GM12878 (cell line): ENCODE data around the gene SNX32. TPM values are rescaled to one million over a fixed set of nuclear protein-coding genes. Genes with fewer than 3 reads are reported as not detected.

Experiments used
- ATF7 ChIP-seq: fragments of 450-650 bp; IDR thresholded peaks from 2 replicates; pipeline ENCODE4 v1.6.1; 2016; ENCODE audit warnings: low read depth, mild to moderate bottlenecking
- BMI1 ChIP-seq: fragments of 450-650 bp; IDR thresholded peaks from 2 replicates; pipeline ENCODE4 v1.6.1; 2016; ENCODE audit warnings: mild to moderate bottlenecking, moderate library complexity, borderline replicate concordance
- CBX3 ChIP-seq: fragments of 200-600 bp; sonication (generic); IDR thresholded peaks from 2 replicates; pipeline ENCODE4 v1.6.1; 2016; ENCODE audit warnings: low read depth, borderline replicate concordance
- CHD4 ChIP-seq: fragments of 200-600 bp; sonication (generic); IDR thresholded peaks from 2 replicates; pipeline ENCODE4 v1.6.1; 2016; ENCODE audit warnings: mild to moderate bottlenecking
- FOXM1 ChIP-seq: IDR thresholded peaks from 2 replicates; pipeline ENCODE4 v1.6.1; 2012; ENCODE audit warnings: low read depth, mild to moderate bottlenecking, inconsistent platforms, low read length, moderate library complexity
- KDM1A ChIP-seq: fragments of 200-600 bp; sonication (generic); IDR thresholded peaks from 2 replicates; pipeline ENCODE4 v1.6.1; 2016; ENCODE audit warnings: borderline replicate concordance
- NFIC ChIP-seq: IDR thresholded peaks from 2 replicates; pipeline ENCODE4 v1.6.1; 2012; ENCODE audit warnings: low read depth, mild to moderate bottlenecking, inconsistent platforms, low read length, moderate library complexity
- NRF1 ChIP-seq: conservative IDR thresholded peaks from 2 replicates; pipeline ENCODE4 v1.6.1; 2011; ENCODE audit warnings: mild to moderate bottlenecking, low read depth, low read length, improper control_type of control experiment
- POLR2AphosphoS5 ChIP-seq: IDR thresholded peaks from 2 replicates; pipeline ENCODE4 v1.6.1; 2011; ENCODE audit warnings: mild to moderate bottlenecking, low read length, inconsistent platforms
- SMAD5 ChIP-seq: IDR thresholded peaks from 2 replicates; pipeline ENCODE4 v1.6.1; 2016; ENCODE audit warnings: antibody characterized with exemption, low read depth
- SRF ChIP-seq, 2 experiments: IDR thresholded peaks; 2 replicates each; pipeline ENCODE4 v1.6.1; 2011; ENCODE audit warnings: low read depth in 2 of 2, low read length in 2 of 2, mild to moderate bottlenecking in 1 of 2, moderate library complexity in 1 of 2
- WRNIP1 ChIP-seq: IDR thresholded peaks from 2 replicates; pipeline ENCODE4 v1.6.1; 2011; ENCODE audit warnings: low read depth, low read length, improper control_type of control experiment, borderline replicate concordance
- polyA plus RNA-seq, 11 experiments: library from polyadenylated mRNA; depleted of rRNA in 4 of 11; unstranded in 6 of 11; stranded (reverse) in 5 of 11; fragments of >200 nt; fragmentation: Nextera tagmentation in 4 of 11; fragmentation: Illumina TruSeq in 1 of 11; extraction: Ambion mirVana in 4 of 11; extraction: Trizol in 1 of 11; gene quantifications; 1 replicate in 1 of 11; 2 replicates in 10 of 11; pipeline versions ENCODE4 v1.2.1 to v1.2.3, GENCODE V29; 2011 to 2016; ENCODE audit warnings: inconsistent platforms in 2 of 11, missing spikeins in 2 of 11, low read depth in 1 of 11
- total RNA-seq, 4 experiments: library from RNA; depleted of rRNA in 3 of 4; stranded (reverse); fragments of >200 nt in 3 of 4; fragmentation: Illumina TruSeq in 1 of 4; extraction: Trizol in 1 of 4; gene quantifications; 2 replicates each; pipeline versions ENCODE4 v1.2.1 to v1.2.3, GENCODE V29; 2013 to 2021
- TF ChIP-seq, protein P1 (sequence below): fragments of 450-650 bp; formaldehyde crosslinking; IDR thresholded peaks from 2 replicates; pipeline ENCODE4 v1.4.0; 2020; ENCODE audit warnings: mild to moderate bottlenecking, moderate library complexity
- TF ChIP-seq, protein P2 (sequence below): fragments of 450-650 bp; IDR thresholded peaks from 2 replicates; pipeline ENCODE4 v1.6.1; 2017; ENCODE audit warnings: mild to moderate bottlenecking
- TF ChIP-seq, protein P3 (sequence below), 3 experiments: IDR thresholded peaks in 2 of 3; conservative IDR thresholded peaks in 1 of 3; 2 replicates each; pipeline ENCODE4 v1.5.1; 2011; ENCODE audit warnings: low read depth in 3 of 3, low read length in 3 of 3, mild to moderate bottlenecking in 3 of 3, control low read depth in 2 of 3, moderate library complexity in 2 of 3, inconsistent platforms in 1 of 3, mixed read lengths in 1 of 3; ENCODE audit not compliant: control insufficient read depth in 2 of 3, insufficient read depth in 1 of 3; ENCODE audit errors: extremely low read depth in 1 of 3
- TF ChIP-seq, protein P4 (sequence below): fragments of 450-650 bp; IDR thresholded peaks from 2 replicates; pipeline ENCODE4 v1.6.1; 2018; ENCODE audit warnings: borderline replicate concordance, mild to moderate bottlenecking; ENCODE audit not compliant: partially characterized antibody

Gene SNX32
- total and polyA plus RNA-seq, 10 of the 15 experiments (the other 5 are each of a cell fraction or from before 2014, with no cell fraction given), result 0.04 to 1.5 (median 0.11) TPM; not detected in 1

DNA sequence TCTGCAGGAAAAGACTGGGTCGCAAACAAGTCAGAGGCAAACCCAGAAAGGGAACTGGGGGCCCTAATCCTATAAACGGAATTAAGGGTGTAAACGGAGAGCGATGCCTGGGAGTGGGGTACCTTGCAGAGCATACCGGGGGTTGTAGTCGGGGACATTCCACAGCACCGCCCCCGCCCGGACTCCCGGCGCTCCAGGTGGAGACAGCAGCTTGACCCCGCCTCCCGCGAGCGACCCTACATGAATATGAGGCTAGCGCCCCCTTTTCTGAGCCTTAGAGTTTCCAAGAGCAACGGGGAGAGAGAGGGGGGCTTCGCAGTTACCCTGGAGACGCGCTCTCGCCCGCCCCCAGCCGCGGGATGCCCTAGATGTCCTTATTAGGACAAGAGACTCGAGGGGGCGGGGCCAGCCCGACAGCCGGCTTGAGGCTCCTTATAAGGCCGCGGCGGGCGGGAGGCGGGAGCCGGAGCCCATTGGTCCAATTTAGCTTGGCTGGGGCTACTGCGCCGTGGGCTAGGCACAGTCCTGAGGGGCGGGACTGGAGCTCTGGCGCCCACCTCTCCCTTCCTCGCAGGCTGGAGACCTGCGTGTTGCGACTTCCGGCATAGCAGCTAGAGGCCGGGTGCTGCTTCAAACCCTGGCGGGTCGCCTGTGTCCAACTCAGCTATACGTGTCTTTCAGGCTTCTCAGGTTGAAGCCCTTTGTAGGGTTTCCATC lies 25.5 kb downstream of the SNX32 start (continued):
- no peak for TF ChIP-seq WRNIP1
- peak; percentile 99 for TF ChIP-seq POLR2AphosphoS5
- peak; percentile 95 to 99 for TF ChIP-seq SRF (IDR thresholded peaks at IDR 0.05; ENCODE audit: low read depth in 2 of 2, low read length in 2 of 2)
- TF ChIP-seq NFIC, result no peak
- TF ChIP-seq, protein P1, sequence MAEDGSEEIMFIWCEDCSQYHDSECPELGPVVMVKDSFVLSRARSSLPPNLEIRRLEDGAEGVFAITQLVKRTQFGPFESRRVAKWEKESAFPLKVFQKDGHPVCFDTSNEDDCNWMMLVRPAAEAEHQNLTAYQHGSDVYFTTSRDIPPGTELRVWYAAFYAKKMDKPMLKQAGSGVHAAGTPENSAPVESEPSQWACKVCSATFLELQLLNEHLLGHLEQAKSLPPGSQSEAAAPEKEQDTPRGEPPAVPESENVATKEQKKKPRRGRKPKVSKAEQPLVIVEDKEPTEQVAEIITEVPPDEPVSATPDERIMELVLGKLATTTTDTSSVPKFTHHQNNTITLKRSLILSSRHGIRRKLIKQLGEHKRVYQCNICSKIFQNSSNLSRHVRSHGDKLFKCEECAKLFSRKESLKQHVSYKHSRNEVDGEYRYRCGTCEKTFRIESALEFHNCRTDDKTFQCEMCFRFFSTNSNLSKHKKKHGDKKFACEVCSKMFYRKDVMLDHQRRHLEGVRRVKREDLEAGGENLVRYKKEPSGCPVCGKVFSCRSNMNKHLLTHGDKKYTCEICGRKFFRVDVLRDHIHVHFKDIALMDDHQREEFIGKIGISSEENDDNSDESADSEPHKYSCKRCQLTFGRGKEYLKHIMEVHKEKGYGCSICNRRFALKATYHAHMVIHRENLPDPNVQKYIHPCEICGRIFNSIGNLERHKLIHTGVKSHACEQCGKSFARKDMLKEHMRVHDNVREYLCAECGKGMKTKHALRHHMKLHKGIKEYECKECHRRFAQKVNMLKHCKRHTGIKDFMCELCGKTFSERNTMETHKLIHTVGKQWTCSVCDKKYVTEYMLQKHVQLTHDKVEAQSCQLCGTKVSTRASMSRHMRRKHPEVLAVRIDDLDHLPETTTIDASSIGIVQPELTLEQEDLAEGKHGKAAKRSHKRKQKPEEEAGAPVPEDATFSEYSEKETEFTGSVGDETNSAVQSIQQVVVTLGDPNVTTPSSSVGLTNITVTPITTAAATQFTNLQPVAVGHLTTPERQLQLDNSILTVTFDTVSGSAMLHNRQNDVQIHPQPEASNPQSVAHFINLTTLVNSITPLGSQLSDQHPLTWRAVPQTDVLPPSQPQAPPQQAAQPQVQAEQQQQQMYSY (CRISPR knock-in tag), result no peak
- TF ChIP-seq, protein P2, sequence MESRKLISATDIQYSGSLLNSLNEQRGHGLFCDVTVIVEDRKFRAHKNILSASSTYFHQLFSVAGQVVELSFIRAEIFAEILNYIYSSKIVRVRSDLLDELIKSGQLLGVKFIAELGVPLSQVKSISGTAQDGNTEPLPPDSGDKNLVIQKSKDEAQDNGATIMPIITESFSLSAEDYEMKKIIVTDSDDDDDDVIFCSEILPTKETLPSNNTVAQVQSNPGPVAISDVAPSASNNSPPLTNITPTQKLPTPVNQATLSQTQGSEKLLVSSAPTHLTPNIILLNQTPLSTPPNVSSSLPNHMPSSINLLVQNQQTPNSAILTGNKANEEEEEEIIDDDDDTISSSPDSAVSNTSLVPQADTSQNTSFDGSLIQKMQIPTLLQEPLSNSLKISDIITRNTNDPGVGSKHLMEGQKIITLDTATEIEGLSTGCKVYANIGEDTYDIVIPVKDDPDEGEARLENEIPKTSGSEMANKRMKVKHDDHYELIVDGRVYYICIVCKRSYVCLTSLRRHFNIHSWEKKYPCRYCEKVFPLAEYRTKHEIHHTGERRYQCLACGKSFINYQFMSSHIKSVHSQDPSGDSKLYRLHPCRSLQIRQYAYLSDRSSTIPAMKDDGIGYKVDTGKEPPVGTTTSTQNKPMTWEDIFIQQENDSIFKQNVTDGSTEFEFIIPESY, result no peak
- peak; percentile 91 for TF ChIP-seq SMAD5
- TF ChIP-seq ATF7, result no peak
- peak; percentile 72 for TF ChIP-seq BMI1
- TF ChIP-seq, protein P3, sequence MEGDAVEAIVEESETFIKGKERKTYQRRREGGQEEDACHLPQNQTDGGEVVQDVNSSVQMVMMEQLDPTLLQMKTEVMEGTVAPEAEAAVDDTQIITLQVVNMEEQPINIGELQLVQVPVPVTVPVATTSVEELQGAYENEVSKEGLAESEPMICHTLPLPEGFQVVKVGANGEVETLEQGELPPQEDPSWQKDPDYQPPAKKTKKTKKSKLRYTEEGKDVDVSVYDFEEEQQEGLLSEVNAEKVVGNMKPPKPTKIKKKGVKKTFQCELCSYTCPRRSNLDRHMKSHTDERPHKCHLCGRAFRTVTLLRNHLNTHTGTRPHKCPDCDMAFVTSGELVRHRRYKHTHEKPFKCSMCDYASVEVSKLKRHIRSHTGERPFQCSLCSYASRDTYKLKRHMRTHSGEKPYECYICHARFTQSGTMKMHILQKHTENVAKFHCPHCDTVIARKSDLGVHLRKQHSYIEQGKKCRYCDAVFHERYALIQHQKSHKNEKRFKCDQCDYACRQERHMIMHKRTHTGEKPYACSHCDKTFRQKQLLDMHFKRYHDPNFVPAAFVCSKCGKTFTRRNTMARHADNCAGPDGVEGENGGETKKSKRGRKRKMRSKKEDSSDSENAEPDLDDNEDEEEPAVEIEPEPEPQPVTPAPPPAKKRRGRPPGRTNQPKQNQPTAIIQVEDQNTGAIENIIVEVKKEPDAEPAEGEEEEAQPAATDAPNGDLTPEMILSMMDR (IDR thresholded peaks at IDR 0.05 in 2 of 3, conservative IDR thresholded peaks at IDR 0.05 in 1 of 3; ENCODE audit: control insufficient read depth in 2 of 3, extremely low read depth in 1 of 3, insufficient read depth in 1 of 3, low read depth in 3 of 3, low read length in 3 of 3), result no peak
- TF ChIP-seq, protein P4, sequence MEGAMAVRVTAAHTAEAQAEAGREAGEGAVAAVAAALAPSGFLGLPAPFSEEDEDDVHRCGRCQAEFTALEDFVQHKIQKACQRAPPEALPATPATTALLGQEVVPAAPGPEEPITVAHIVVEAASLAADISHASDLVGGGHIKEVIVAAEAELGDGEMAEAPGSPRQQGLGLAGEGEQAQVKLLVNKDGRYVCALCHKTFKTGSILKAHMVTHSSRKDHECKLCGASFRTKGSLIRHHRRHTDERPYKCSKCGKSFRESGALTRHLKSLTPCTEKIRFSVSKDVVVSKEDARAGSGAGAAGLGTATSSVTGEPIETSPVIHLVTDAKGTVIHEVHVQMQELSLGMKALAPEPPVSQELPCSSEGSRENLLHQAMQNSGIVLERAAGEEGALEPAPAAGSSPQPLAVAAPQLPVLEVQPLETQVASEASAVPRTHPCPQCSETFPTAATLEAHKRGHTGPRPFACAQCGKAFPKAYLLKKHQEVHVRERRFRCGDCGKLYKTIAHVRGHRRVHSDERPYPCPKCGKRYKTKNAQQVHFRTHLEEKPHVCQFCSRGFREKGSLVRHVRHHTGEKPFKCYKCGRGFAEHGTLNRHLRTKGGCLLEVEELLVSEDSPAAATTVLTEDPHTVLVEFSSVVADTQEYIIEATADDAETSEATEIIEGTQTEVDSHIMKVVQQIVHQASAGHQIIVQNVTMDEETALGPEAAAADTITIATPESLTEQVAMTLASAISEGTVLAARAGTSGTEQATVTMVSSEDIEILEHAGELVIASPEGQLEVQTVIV, result no peak
- TF ChIP-seq KDM1A, result no peak
- TF ChIP-seq FOXM1, result no peak
- TF ChIP-seq CBX3, result no peak
- no peak for TF ChIP-seq CHD4
- TF ChIP-seq NRF1, result no peak
